HCT116 (cell line): ENCODE data around the gene IRGQ. TPM values are rescaled to one million over a fixed set of nuclear protein-coding genes. Genes with fewer than 3 reads are reported as not detected.
A peak's percentile ranks its signal among the peaks of the same experiment; 100 is the strongest.

ENCODE experiments used
- ATAC-seq: fragments of 200-7000 bp; cut with Tn5 transposase; 2 replicates; pipeline ENCODE4 v1.9.1; 2020; ENCODE audit warnings: mild to moderate bottlenecking, moderate library complexity
- BruUV-seq: library from RNA; stranded (reverse); fragments of 400-500 nt; replicated peaks from 2 replicates; lab custom pipeline; 2021; lab: Mats Ljungman, UMichigan
- CTCF ChIA-PET: fragments of 300-600 bp; sonication (Branson Sonifier 250); formaldehyde crosslinking; loops from one replicate; lab custom pipeline; 2021; ENCODE audit warnings: antibody characterized with exemption; lab: Charles Lee
- POLR2A ChIA-PET: fragments of 300-600, 350-600 bp; sonication (Branson Sonifier 250); formaldehyde crosslinking; loops from one replicate; lab custom pipeline; 2021; ENCODE audit warnings: antibody characterized with exemption; lab: Charles Lee
- RAD21 ChIA-PET, 2 experiments: fragments of 300-600 bp; sonication (Branson Sonifier 250); formaldehyde crosslinking; loops; one replicate each; lab custom pipeline; 2023; ENCODE audit warnings: low total read pairs in 2 of 2; ENCODE audit not compliant: uncharacterized antibody in 2 of 2, unreplicated experiment in 2 of 2, low non-redundant PET in 1 of 2; lab: Charles Lee
- DNase-seq: peaks from one replicate; pipeline ENCODE4 v3.0.0-alpha.2; 2010; ENCODE audit warnings: low read depth, low spot score
- H2AFZ ChIP-seq: fragments of 200-600 bp; shearing (Covaris generic), sonication (generic); 2 replicates; pipeline ENCODE4 v1.6.1; 2017; ENCODE audit warnings: low read depth, mixed run types, mixed read lengths, antibody characterized with exemption, low read length; ENCODE audit not compliant: poor library complexity, severe bottlenecking
- H3K27ac ChIP-seq: 2 replicates; pipeline ENCODE4 v1.5.1; 2012; ENCODE audit warnings: low read depth, low read length
- H3K27me3 ChIP-seq: fragments of 200-600 bp; sonication (generic); 2 replicates; pipeline ENCODE4 v1.6.1; 2016; ENCODE audit warnings: mixed run types, low read length, mixed read lengths; ENCODE audit not compliant: insufficient read depth
- H3K36me3 ChIP-seq, 2 experiments: fragments of 200-500 bp in 1 of 2; fragments of 200-600 bp in 1 of 2; sonication (Bioruptor generic) in 1 of 2; sonication (generic) in 1 of 2; 2 replicates each; pipeline versions ENCODE4 v1.5.1 to v1.6.1; 2014 to 2016; ENCODE audit warnings: low read length in 2 of 2, inconsistent platforms in 1 of 2, mixed read lengths in 1 of 2, mixed run types in 1 of 2; ENCODE audit not compliant: insufficient read depth in 2 of 2, control insufficient read depth in 1 of 2
- H3K4me1 ChIP-seq, 2 experiments: fragments of 200-600 bp in 1 of 2; sonication (generic) in 1 of 2; 2 replicates each; pipeline versions ENCODE4 v1.5.1 to v1.6.1; 2012 to 2017; ENCODE audit warnings: low read length in 2 of 2, inconsistent platforms in 1 of 2, mild to moderate bottlenecking in 1 of 2, mixed read lengths in 1 of 2, mixed run types in 1 of 2, moderate library complexity in 1 of 2; ENCODE audit not compliant: insufficient read depth in 2 of 2, control insufficient read depth in 1 of 2
- H3K4me2 ChIP-seq: fragments of 200-600 bp; sonication (generic); 2 replicates; pipeline ENCODE4 v1.6.1; 2017; ENCODE audit warnings: mixed run types, low read length, mixed read lengths
- H3K4me3 ChIP-seq, 2 experiments: fragments of 200-600 bp in 1 of 2; sonication (generic) in 1 of 2; replicated peaks in 1 of 2; 2 replicates each; pipeline ENCODE4 v1.5.1; 2011 to 2016; ENCODE audit warnings: low read length in 2 of 2, control low read depth in 1 of 2, low read depth in 1 of 2, mild to moderate bottlenecking in 1 of 2, mixed read lengths in 1 of 2, mixed run types in 1 of 2
- H3K79me2 ChIP-seq: fragments of 200-600 bp; sonication (generic); 2 replicates; pipeline ENCODE4 v1.6.1; 2017; ENCODE audit warnings: mild to moderate bottlenecking, mixed run types, low read length, moderate library complexity, mixed read lengths; ENCODE audit not compliant: insufficient read depth
- H3K9ac ChIP-seq: fragments of 200-600 bp; sonication (generic); 2 replicates; pipeline ENCODE4 v1.6.1; 2016; ENCODE audit warnings: low read length, mixed read lengths
- H3K9me2 ChIP-seq: fragments of 200-600 bp; sonication (generic), shearing (Covaris generic); 2 replicates; pipeline ENCODE4 v1.6.1; 2017; ENCODE audit warnings: mixed run types, mild to moderate bottlenecking, moderate library complexity; ENCODE audit not compliant: insufficient read depth
- H3K9me3 ChIP-seq, 2 experiments: fragments of 200-500 bp in 1 of 2; fragments of 200-600 bp in 1 of 2; sonication (Bioruptor generic) in 1 of 2; sonication (generic) in 1 of 2; 2 replicates each; pipeline ENCODE4 v1.6.1; 2014 to 2017; ENCODE audit warnings: low read length in 2 of 2, mixed read lengths in 2 of 2, inconsistent platforms in 1 of 2, low read depth in 1 of 2, mild to moderate bottlenecking in 1 of 2, mixed run types in 1 of 2, moderate library complexity in 1 of 2; ENCODE audit not compliant: control insufficient read depth in 1 of 2, insufficient read depth in 1 of 2
- H4K20me1 ChIP-seq: fragments of 200-600 bp; sonication (generic), shearing (Covaris generic); 2 replicates; pipeline ENCODE4 v1.6.1; 2017; ENCODE audit warnings: mixed run types, mild to moderate bottlenecking, moderate library complexity; ENCODE audit not compliant: insufficient read depth
- CBX3 ChIP-seq: IDR thresholded peaks from 2 replicates; pipeline ENCODE4 v1.6.1; 2012; ENCODE audit warnings: low read depth
- CTCF ChIP-seq, 3 experiments: fragments of 200-600 bp in 1 of 3; sonication (generic) in 1 of 3; IDR thresholded peaks in 2 of 3; conservative IDR thresholded peaks in 1 of 3; 2 replicates each; pipeline ENCODE4 v1.5.1; 2012 to 2017; ENCODE audit warnings: low read depth in 2 of 3, low read length in 2 of 3, antibody characterized with exemption in 1 of 3, borderline replicate concordance in 1 of 3, control low read depth in 1 of 3, mild to moderate bottlenecking in 1 of 3, mixed read lengths in 1 of 3, mixed run types in 1 of 3, moderate library complexity in 1 of 3; ENCODE audit not compliant: insufficient read depth in 1 of 3
- EGR1 ChIP-seq: IDR thresholded peaks from 2 replicates; pipeline ENCODE4 v1.6.1; 2012; ENCODE audit warnings: low read depth
- ELF1 ChIP-seq: IDR thresholded peaks from 2 replicates; pipeline ENCODE4 v1.6.1; 2012; ENCODE audit warnings: low read depth, borderline replicate concordance
- EZH2phosphoT487 ChIP-seq: fragments of 200-600 bp; IDR thresholded peaks from 2 replicates; pipeline ENCODE4 v1.6.1; 2018; ENCODE audit warnings: antibody characterized with exemption, borderline replicate concordance
- JUND ChIP-seq: IDR thresholded peaks from 2 replicates; pipeline ENCODE4 v1.6.1; 2012
- POLR2A ChIP-seq: IDR thresholded peaks from 2 replicates; pipeline ENCODE4 v1.7.0; 2011; ENCODE audit warnings: borderline replicate concordance; ENCODE audit not compliant: insufficient read depth, insufficient read length; ENCODE audit errors: extremely low read depth
- POLR2AphosphoS5 ChIP-seq: IDR thresholded peaks from 2 replicates; pipeline ENCODE4 v1.6.1; 2011; ENCODE audit warnings: mild to moderate bottlenecking, low read depth, low read length, moderate library complexity
- RAD21 ChIP-seq: IDR thresholded peaks from 2 replicates; pipeline ENCODE4 v1.6.1; 2012; ENCODE audit warnings: low read depth, mild to moderate bottlenecking
- SIN3A ChIP-seq: IDR thresholded peaks from 2 replicates; pipeline ENCODE4 v1.6.1; 2012; ENCODE audit warnings: low read depth
- SRF ChIP-seq: IDR thresholded peaks from 2 replicates; pipeline ENCODE4 v1.6.1; 2012; ENCODE audit warnings: low read depth
- ZFX ChIP-seq: fragments of 450-650 bp; IDR thresholded peaks from 2 replicates; pipeline ENCODE4 v1.6.1; 2017
- intact Hi-C: fragments of 100-400 bp; cut with micrococcal nuclease; formaldehyde crosslinking; loops from 2 replicates; pipeline ENCODE4 v1.10.0; 2022
- total RNA-seq: library from RNA; stranded (reverse); gene quantifications from one replicate; pipeline ENCODE4 v1.2.1, GENCODE V29; 2021; ENCODE audit not compliant: unreplicated experiment
- TF ChIP-seq, protein P1 (sequence below): IDR thresholded peaks from 2 replicates; pipeline ENCODE4 v1.6.1; 2012
- TF ChIP-seq, protein P2 (sequence below): IDR thresholded peaks from 2 replicates; pipeline ENCODE4 v1.6.1; 2012; ENCODE audit warnings: low read depth

Gene IRGQ
- total RNA-seq, 1 experiment from 2014 or later = 14.6 TPM

- ChIA-PET CTCF (interaction anchor here (0.7 kb wide), 1 partner anchor 20 kb away, joined by 3 read pairs; no protein-coding TSS in a partner anchor), POLR2A (interaction anchor here (0.6 to 1.8 kb wide), 2 partner anchors 22 to 29 kb away, joined by 3 to 6 read pairs; partner anchors contain the start of genes IRGQ and ZNF576), RAD21 (no interaction called here)
- H3K9me3 ChIP-seq = no peaks in the 10 kb centered on the region
- peak overlapping the region; percentile 89 for H3K4me2 ChIP-seq
- H4K20me1 ChIP-seq = no peaks in the 10 kb centered on the region
- H3K9ac ChIP-seq = peak overlapping the region; percentile 90
- intact Hi-C loops = loop anchor here (1.0 kb wide), 1 partner anchor 22 kb away; the partner anchor contains the start of genes IRGQ and ZNF576
- DNase-seq (no peak), ATAC-seq (no peak)
- TF ChIP-seq CBX3 (no peak), POLR2A (no peak), ZFX (no peak), CTCF (IDR thresholded peaks at IDR 0.05 in 2 of 3, conservative IDR thresholded peaks at IDR 0.05 in 1 of 3; ENCODE audit: borderline replicate concordance in 1 of 3, insufficient read depth in 1 of 3, low read depth in 2 of 3, low read length in 2 of 3) (no peak), RAD21 (no peak), JUND (no peak), EGR1 (no peak), EZH2phosphoT487 (no peak), POLR2AphosphoS5 (no peak), ELF1 (no peak), SRF (no peak), SIN3A (no peak)
- TF ChIP-seq, protein P1, sequence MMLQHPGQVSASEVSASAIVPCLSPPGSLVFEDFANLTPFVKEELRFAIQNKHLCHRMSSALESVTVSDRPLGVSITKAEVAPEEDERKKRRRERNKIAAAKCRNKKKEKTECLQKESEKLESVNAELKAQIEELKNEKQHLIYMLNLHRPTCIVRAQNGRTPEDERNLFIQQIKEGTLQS = no peak
- TF ChIP-seq, protein P2, sequence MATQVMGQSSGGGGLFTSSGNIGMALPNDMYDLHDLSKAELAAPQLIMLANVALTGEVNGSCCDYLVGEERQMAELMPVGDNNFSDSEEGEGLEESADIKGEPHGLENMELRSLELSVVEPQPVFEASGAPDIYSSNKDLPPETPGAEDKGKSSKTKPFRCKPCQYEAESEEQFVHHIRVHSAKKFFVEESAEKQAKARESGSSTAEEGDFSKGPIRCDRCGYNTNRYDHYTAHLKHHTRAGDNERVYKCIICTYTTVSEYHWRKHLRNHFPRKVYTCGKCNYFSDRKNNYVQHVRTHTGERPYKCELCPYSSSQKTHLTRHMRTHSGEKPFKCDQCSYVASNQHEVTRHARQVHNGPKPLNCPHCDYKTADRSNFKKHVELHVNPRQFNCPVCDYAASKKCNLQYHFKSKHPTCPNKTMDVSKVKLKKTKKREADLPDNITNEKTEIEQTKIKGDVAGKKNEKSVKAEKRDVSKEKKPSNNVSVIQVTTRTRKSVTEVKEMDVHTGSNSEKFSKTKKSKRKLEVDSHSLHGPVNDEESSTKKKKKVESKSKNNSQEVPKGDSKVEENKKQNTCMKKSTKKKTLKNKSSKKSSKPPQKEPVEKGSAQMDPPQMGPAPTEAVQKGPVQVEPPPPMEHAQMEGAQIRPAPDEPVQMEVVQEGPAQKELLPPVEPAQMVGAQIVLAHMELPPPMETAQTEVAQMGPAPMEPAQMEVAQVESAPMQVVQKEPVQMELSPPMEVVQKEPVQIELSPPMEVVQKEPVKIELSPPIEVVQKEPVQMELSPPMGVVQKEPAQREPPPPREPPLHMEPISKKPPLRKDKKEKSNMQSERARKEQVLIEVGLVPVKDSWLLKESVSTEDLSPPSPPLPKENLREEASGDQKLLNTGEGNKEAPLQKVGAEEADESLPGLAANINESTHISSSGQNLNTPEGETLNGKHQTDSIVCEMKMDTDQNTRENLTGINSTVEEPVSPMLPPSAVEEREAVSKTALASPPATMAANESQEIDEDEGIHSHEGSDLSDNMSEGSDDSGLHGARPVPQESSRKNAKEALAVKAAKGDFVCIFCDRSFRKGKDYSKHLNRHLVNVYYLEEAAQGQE = no peak
- H3K9me2 ChIP-seq = no peaks in the 10 kb centered on the region
- peaks cover 11 to 14% of the 10 kb centered on the region in 2 experiments for H3K4me1 ChIP-seq
- H3K27me3 ChIP-seq = no peaks in the 10 kb centered on the region
- H3K79me2 ChIP-seq = peaks cover 10% of the 10 kb centered on the region; the same call in 1 of the 2 replicates
- H3K27ac ChIP-seq = peak overlapping the region; percentile 70
- H2AFZ ChIP-seq = no peak overlapping the region
- no peaks in the 10 kb centered on the region for H3K36me3 ChIP-seq
- peak overlapping the region; percentile 81 to 85 for H3K4me3 ChIP-seq
- BruUV-seq = TSS peak; percentile 54
These were observed 21.3 kb downstream of the IRGQ start for GRCh38 chr19:43574424-43575155.
